HEK293 (cell line): ENCODE data around the gene KLHL29.

Experiments used
- MYNN ChIP-seq: fragments of 450-650 bp; formaldehyde crosslinking; IDR thresholded peaks from 2 replicates; pipeline ENCODE4 v1.5.1; 2016; ENCODE audit warnings: missing biosample characterization, missing genetic modification characterization, borderline replicate concordance
- ZNF274 ChIP-seq, 2 experiments: fragments of 200-500 bp in 1 of 2; fragments of 450-650 bp in 1 of 2; sonication (Bioruptor generic) in 1 of 2; formaldehyde crosslinking in 1 of 2; IDR thresholded peaks; 2 replicates each; pipeline versions ENCODE4 v1.5.1 to v1.6.1; 2014 to 2016; ENCODE audit warnings: borderline replicate concordance in 1 of 2, inconsistent platforms in 1 of 2, low read length in 1 of 2, missing biosample characterization in 1 of 2, missing genetic modification characterization in 1 of 2
- ZNF416 ChIP-seq: fragments of 450-650 bp; formaldehyde crosslinking; IDR thresholded peaks from 2 replicates; pipeline ENCODE4 v1.5.1; 2016; ENCODE audit warnings: missing biosample characterization, missing genetic modification characterization

DNA sequence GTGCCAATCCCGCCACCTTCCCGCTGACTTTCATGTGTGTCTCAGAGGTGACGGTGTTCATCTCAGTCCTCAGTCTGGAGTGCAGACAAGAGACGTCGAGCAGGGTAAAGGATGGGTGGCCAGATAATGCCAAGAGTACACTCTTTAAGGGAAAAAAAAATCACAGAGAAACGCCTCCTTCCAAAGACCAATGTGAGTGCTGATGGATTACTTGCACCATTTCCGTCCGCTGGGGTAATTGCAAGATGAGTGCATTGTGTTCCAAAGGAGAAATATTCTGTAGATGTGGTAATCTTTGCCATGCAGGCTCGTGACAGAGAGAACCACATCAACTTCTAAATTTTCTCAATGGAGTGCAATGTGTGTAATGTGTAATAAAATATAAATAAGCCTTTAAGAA lies 81.0 kb downstream of the KLHL29 start:
- TF ChIP-seq ZNF416 (tag by site-specific recombination), result no peak
- TF ChIP-seq ZNF274 (IDR thresholded peaks at IDR 0.05; ENCODE audit: low read length), result no peak
- TF ChIP-seq ZNF274 (tag by site-specific recombination; IDR thresholded peaks at IDR 0.05; ENCODE audit: borderline replicate concordance), result no peak
- TF ChIP-seq MYNN (tag by site-specific recombination), result no peak
